Measurements from ENCODE around the gene NLRP7.
"Not testable (repeated sequence)": the region's sequence is repeated elsewhere in the genome, so short reads cannot be mapped to it uniquely, and the experiment has no call there.

NLRP7 gene

DNA sequence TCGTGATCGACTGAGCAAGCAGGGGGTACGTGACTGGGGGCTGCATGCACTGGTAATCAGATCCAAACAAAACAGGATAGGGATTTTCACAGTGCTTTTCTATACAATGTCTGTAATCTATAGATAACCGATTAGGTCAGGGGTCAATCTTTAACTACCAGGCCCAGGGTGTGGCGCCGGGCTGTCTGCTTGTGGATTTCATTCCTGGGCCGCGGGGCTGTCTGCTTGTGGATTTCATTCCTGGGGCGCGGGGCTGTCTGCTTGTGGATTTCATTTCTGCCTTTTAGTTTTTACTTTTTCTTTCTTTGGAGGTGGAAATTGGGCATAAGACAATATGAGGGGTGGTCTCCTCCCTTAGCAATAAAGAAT lies 6.0 kb upstream of the NLRP7 start:
- not testable (repeated sequence) for H3K27ac ChIP-seq (ENCODE audit: low read depth, low read length); H3K4me3 ChIP-seq (ENCODE audit: low read depth, low read length); H3K36me3 ChIP-seq (ENCODE audit: control insufficient read depth, insufficient read depth, low read length); H3K9me3 ChIP-seq (ENCODE audit: control insufficient read depth, insufficient read depth, low read depth, low read length); H3K27me3 ChIP-seq (ENCODE audit: control insufficient read depth, insufficient read depth, low read length)
- peak overlapping the region; percentile 26 for H3K9ac ChIP-seq (ENCODE audit: low read length)
- H3K4me1 ChIP-seq (ENCODE audit: control insufficient read depth, insufficient read depth, low read length), result peaks cover 16% of the 10 kb centered on the region; the same call in 1 of the 2 replicates

DNA sequence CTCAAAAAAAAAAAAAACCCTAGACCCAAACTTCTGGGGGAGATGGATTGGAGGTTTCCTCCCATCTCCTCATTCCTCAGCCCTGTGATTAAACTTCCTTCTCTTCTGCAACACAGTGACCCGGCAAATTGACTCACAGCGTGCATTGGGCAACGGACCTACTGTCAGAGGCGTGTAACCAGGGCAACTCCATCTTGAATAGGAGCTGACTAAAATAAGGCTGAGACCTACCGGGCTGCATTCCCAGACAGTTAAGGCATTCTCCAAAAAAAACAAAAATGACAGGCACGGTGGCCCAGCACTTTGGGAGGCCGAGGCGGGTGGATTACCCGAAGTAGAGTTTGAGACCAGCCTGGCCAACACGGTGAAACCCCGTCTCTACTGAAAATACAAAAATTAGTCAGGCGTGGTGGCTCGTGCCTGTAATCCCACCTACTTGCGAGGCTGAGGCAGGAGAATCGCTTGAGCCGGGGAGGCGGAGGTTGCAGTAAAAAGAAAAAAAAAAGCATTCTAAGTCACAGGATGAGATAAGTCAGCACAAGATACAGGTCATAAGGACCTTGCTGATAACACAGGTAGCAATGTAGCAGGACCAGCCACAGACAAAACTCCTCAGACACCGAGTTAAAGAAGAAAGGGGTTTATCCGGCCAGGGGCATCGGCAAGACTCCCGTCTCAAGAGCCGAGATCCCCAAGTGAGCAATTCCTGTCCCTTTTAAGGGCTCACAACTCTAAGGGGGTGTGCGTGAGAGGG lies 5.4 kb upstream of the NLRP7 start:
- Histone ChIP-seq H3K9me3 (ENCODE audit: control insufficient read depth, insufficient read depth, low read depth, low read length) (no peaks in the 10 kb centered on the region), H3K27ac (ENCODE audit: low read depth, low read length) (no peak overlapping the region; the same call in 1 of the 2 replicates), H3K4me1 (ENCODE audit: control insufficient read depth, insufficient read depth, low read length) (peaks cover 16% of the 10 kb centered on the region; the same call in 1 of the 2 replicates), H3K9ac (ENCODE audit: low read length) (peak overlapping the region; percentile 26), H3K27me3 (ENCODE audit: control insufficient read depth, insufficient read depth, low read length) (no peaks in the 10 kb centered on the region), H3K36me3 (ENCODE audit: control insufficient read depth, insufficient read depth, low read length) (no peaks in the 10 kb centered on the region), H3K4me3 (ENCODE audit: low read depth, low read length) (no peak overlapping the region)

DNA sequence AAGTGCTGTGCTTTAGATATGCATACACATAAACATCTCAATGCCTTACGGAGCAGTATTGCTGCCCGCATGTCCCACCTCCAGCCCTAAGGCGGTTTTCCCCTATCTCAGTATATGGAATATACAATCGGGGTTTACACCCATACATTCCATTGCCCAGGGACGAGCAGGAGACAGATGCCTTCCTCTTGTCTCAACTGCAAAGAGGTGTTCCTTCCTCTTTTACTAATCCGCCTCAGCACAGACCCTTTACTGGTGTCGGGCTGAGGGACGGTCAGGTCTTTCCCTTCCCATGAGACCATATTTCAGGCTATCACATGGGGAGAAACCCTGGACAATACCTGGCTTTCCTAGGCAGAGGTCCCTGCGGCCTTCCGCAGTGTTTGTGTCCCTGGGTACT lies 3.2 kb upstream of the NLRP7 start:
- H3K9me3 ChIP-seq (ENCODE audit: control insufficient read depth, insufficient read depth, low read depth, low read length); H3K27me3 ChIP-seq (ENCODE audit: control insufficient read depth, insufficient read depth, low read length); H3K4me3 ChIP-seq (ENCODE audit: low read depth, low read length); H3K27ac ChIP-seq (ENCODE audit: low read depth, low read length); H3K36me3 ChIP-seq (ENCODE audit: control insufficient read depth, insufficient read depth, low read length): not testable (repeated sequence)
- H3K4me1 ChIP-seq (ENCODE audit: control insufficient read depth, insufficient read depth, low read length), result peaks cover 16% of the 10 kb centered on the region; the same call in 1 of the 2 replicates
- peak overlapping the region; percentile 29 for H3K9ac ChIP-seq (ENCODE audit: low read length)

DNA sequence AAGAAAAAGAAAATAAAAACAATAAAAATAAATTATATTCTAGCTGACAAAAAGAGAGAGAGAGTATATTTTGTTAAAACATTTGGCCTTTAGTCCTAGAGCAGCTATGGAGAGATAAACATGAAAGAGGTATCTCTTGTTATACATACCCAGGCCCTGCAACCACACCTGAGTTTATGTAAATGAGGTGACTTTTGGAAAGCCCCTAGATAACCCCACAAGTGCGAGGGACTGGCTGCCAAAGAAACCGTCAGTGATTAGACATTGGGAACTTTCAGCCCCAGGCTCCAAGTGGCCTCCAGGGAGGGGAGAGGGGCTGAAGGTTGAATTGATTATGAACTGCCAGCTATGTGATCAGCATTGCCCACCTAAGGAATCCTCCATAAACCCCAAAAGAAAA lies 2.1 kb upstream of the NLRP7 start:
- peak overlapping the region; percentile 71; the same call in 1 of the 2 replicates for H3K27ac ChIP-seq (ENCODE audit: low read depth, low read length)
- H3K9ac ChIP-seq (ENCODE audit: low read length), result peak overlapping the region; percentile 26
- peaks cover 16% of the 10 kb centered on the region; the same call in 1 of the 2 replicates for H3K4me1 ChIP-seq (ENCODE audit: control insufficient read depth, insufficient read depth, low read length)

DNA sequence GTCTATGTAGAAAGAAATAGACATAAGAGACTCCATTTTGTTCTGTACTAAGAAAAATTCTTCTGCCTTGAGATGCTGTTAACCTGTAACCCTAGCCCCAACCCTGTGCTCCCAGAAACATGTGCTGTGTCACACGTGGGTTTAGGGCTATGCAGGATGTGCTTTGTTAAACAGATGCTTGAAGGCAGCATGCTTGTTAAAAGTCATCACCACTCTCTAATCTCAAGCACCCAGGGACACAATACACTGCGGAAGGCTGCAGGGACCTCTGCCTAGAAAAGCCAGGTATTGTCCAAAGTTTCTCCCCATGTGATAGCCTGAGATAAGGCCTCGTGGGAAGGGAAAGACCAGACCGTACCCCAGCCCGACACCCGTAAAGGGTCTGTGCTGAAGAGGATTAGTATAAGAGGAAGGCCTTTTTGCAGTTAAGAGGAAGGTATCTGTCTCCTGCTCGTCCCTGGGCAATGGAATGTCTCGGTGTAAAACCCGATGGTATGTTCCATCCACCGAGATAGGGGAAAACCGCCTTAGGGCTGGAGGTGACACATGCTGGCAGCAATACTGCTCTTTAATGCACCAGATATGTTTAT lies 3.5 kb downstream of the NLRP7 start:
- H3K36me3 ChIP-seq (ENCODE audit: control insufficient read depth, insufficient read depth, low read length); H3K4me3 ChIP-seq (ENCODE audit: low read depth, low read length); H3K4me1 ChIP-seq (ENCODE audit: control insufficient read depth, insufficient read depth, low read length); H3K9ac ChIP-seq (ENCODE audit: low read length); H3K27ac ChIP-seq (ENCODE audit: low read depth, low read length); H3K9me3 ChIP-seq (ENCODE audit: control insufficient read depth, insufficient read depth, low read depth, low read length); H3K27me3 ChIP-seq (ENCODE audit: control insufficient read depth, insufficient read depth, low read length): not testable (repeated sequence)

More for the DNA sequence above, 2.1 kb upstream of the NLRP7 start:
- no peaks in the 10 kb centered on the region for H3K9me3 ChIP-seq (ENCODE audit: control insufficient read depth, insufficient read depth, low read depth, low read length)
- H3K36me3 ChIP-seq (ENCODE audit: control insufficient read depth, insufficient read depth, low read length), result no peaks in the 10 kb centered on the region
- no peaks in the 10 kb centered on the region for H3K27me3 ChIP-seq (ENCODE audit: control insufficient read depth, insufficient read depth, low read length)
- no peak overlapping the region for H3K4me3 ChIP-seq (ENCODE audit: low read depth, low read length)

DNA sequence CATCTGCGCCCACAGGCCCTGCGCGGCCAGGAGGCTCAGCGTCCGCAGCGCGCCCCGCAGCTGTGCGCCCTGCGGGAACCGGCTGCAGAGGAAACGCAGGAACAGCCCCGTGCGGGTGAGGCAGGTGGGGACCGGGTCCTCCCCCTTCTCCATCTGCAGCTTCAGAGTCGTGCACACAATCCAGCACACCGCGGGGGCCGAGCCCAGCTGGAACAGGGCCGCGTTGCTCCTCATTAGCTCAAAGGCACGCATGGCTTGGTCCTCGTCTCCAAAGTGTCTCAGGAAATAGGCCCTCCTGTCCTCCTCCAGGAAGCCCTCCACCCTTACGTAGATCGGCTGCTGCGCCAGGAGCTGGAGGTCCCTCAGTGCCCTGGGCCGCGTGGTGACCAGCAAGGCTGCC lies 7.8 kb downstream of the NLRP7 start:
- not testable (repeated sequence) for H3K36me3 ChIP-seq (ENCODE audit: control insufficient read depth, insufficient read depth, low read length); H3K9ac ChIP-seq (ENCODE audit: low read length); H3K27me3 ChIP-seq (ENCODE audit: control insufficient read depth, insufficient read depth, low read length); H3K9me3 ChIP-seq (ENCODE audit: control insufficient read depth, insufficient read depth, low read depth, low read length); H3K4me1 ChIP-seq (ENCODE audit: control insufficient read depth, insufficient read depth, low read length); H3K27ac ChIP-seq (ENCODE audit: low read depth, low read length); H3K4me3 ChIP-seq (ENCODE audit: low read depth, low read length)

DNA sequence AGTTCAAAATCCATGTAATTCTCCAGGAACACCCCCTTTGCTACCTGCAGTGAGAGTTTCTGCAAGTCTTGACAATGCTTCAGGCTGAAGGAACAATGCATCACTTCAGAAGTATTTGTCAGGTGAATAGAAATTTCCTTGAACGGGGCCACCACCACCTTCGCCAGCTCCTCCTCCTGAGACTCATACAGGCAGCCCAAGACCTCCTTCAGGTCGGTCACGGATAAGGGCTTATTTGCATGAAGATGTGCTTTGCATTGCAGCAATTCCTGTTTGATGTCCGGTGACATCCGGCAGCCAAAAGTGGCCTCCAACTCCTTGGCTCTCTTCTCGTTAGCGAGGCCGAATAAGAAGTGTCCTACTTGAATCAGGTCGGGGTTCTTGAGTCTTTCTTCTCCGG lies 8.4 kb downstream of the NLRP7 start:
- Histone ChIP-seq H3K4me3 (ENCODE audit: low read depth, low read length) (no peak overlapping the region), H3K9me3 (ENCODE audit: control insufficient read depth, insufficient read depth, low read depth, low read length) (no peaks in the 10 kb centered on the region), H3K36me3 (ENCODE audit: control insufficient read depth, insufficient read depth, low read length) (no peaks in the 10 kb centered on the region), H3K27me3 (ENCODE audit: control insufficient read depth, insufficient read depth, low read length) (no peaks in the 10 kb centered on the region), H3K9ac (ENCODE audit: low read length) (no peak overlapping the region), H3K4me1 (ENCODE audit: control insufficient read depth, insufficient read depth, low read length) (peaks cover 3% of the 10 kb centered on the region; the same call in 1 of the 2 replicates), H3K27ac (ENCODE audit: low read depth, low read length) (no peak overlapping the region)

DNA sequence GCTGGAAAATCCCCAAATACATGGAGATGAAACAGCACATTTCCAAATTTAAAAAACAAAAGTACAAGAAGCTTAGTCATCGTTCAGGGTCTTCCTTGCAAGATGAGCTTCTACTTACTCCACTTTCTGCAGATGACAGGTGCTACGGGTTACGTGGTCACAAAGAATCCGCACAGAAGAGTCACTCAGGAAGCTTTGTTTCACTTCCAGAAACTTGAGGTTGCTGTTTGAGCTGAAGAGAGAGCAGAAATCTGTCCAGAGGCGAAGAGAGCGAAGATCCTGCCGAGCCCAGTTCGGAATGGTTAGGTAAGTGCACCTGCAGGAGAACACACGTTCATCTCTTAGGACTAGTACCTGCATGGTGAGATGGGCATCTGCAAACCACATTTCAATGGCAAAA lies 9.4 kb downstream of the NLRP7 start:
- Histone ChIP-seq H3K9ac (ENCODE audit: low read length) (no peak overlapping the region), H3K27me3 (ENCODE audit: control insufficient read depth, insufficient read depth, low read length) (no peaks in the 10 kb centered on the region), H3K4me3 (ENCODE audit: low read depth, low read length) (no peak overlapping the region), H3K27ac (ENCODE audit: low read depth, low read length) (no peak overlapping the region), H3K9me3 (ENCODE audit: control insufficient read depth, insufficient read depth, low read depth, low read length) (no peaks in the 10 kb centered on the region), H3K4me1 (ENCODE audit: control insufficient read depth, insufficient read depth, low read length) (peaks cover 3% of the 10 kb centered on the region; the same call in 1 of the 2 replicates), H3K36me3 (ENCODE audit: control insufficient read depth, insufficient read depth, low read length) (no peaks in the 10 kb centered on the region)

DNA sequence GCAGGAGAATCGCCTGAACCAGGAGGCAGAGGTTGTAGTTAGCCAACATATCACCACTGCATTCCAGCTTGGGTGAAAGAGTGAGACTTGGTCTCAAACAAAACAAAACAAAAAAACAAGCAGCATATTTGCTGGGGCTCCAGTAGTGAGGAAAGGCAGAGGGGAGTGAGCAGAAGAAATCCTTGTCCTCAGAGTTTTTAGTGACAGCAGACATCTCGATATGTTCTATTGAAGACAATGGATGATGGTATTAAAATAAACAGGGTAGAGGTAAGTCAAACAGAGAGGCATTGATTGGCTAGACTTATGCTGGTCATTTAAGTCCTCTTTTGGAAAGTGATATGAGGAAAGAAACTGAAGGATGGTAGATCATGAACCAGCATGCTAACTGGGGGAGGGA lies 19.0 kb downstream of the NLRP7 start:
- Histone ChIP-seq H3K9me3 (ENCODE audit: control insufficient read depth, insufficient read depth, low read depth, low read length) (peaks cover 21% of the 10 kb centered on the region), H3K27me3 (ENCODE audit: control insufficient read depth, insufficient read depth, low read length) (no peaks in the 10 kb centered on the region), H3K9ac (ENCODE audit: low read length) (no peak overlapping the region), H3K4me1 (ENCODE audit: control insufficient read depth, insufficient read depth, low read length) (no peaks in the 10 kb centered on the region), H3K4me3 (ENCODE audit: low read depth, low read length) (no peak overlapping the region), H3K27ac (ENCODE audit: low read depth, low read length) (no peak overlapping the region), H3K36me3 (ENCODE audit: control insufficient read depth, insufficient read depth, low read length) (no peaks in the 10 kb centered on the region)

DNA sequence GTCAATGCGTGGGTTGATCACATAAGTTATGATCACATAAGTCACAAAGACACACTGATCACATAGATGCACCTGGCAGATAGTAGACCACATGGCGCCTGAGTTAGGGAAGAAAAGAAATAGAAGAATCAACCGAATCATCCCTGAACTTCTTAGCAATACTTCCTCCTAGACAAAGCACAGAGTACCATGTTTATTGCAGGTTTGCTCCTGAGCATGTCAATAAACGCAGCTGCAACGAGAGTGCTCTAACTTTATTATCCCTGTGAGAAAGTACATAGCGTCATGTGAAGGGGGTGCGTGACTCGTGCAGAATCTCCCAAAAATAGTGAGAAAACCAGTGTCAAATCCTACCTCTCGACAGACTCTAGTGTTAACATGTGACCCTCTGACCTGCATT lies 24.1 kb downstream of the NLRP7 start:
- no peaks in the 10 kb centered on the region for H3K36me3 ChIP-seq (ENCODE audit: control insufficient read depth, insufficient read depth, low read length)

DNA sequence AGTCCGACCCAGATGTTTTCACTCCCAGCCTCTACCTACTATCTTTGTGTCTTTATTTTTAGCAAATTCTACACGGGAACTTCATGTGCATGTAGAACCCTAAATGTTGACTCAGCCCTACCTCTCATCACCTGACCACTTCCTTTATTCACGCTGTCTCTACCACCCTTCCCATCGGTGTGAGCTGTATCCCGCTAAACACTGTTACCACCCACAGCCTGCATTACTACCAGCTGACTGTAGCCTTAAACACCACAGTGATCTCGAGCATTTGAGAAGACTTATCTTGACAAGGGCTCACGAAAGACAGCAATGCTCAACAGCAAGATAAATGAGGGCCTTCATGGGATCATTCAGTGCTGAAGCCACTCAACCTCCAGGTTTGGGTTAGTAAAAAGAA lies 26.2 kb downstream of the NLRP7 start:
- H3K4me1 ChIP-seq (ENCODE audit: control insufficient read depth, insufficient read depth, low read length), result no peaks in the 10 kb centered on the region
- no peaks in the 10 kb centered on the region for H3K36me3 ChIP-seq (ENCODE audit: control insufficient read depth, insufficient read depth, low read length)
- no peak overlapping the region for H3K9ac ChIP-seq (ENCODE audit: low read length)
- no peak overlapping the region for H3K4me3 ChIP-seq (ENCODE audit: low read depth, low read length)
- no peaks in the 10 kb centered on the region for H3K27me3 ChIP-seq (ENCODE audit: control insufficient read depth, insufficient read depth, low read length)
- H3K27ac ChIP-seq (ENCODE audit: low read depth, low read length), result no peak overlapping the region
- no peaks in the 10 kb centered on the region; the same call in 1 of the 2 replicates for H3K9me3 ChIP-seq (ENCODE audit: control insufficient read depth, insufficient read depth, low read depth, low read length)

More for the DNA sequence above, 24.1 kb downstream of the NLRP7 start:
- Histone ChIP-seq H3K27ac (ENCODE audit: low read depth, low read length) (no peak overlapping the region), H3K4me1 (ENCODE audit: control insufficient read depth, insufficient read depth, low read length) (no peaks in the 10 kb centered on the region), H3K27me3 (ENCODE audit: control insufficient read depth, insufficient read depth, low read length) (no peaks in the 10 kb centered on the region), H3K9ac (ENCODE audit: low read length) (no peak overlapping the region), H3K4me3 (ENCODE audit: low read depth, low read length) (no peak overlapping the region), H3K9me3 (ENCODE audit: control insufficient read depth, insufficient read depth, low read depth, low read length) (peaks cover 9% of the 10 kb centered on the region)

Measured in HUES6 (cell line).